GM18520 (cell line): ENCODE results near the gene LRP1B.

ENCODE experiments used
- ATAC-seq: cut with Tn5 transposase; IDR thresholded peaks from one replicate; pipeline ENCODE4 v1.9.1; 2021; ENCODE audit not compliant: unreplicated experiment

The LRP1B gene

DNA sequence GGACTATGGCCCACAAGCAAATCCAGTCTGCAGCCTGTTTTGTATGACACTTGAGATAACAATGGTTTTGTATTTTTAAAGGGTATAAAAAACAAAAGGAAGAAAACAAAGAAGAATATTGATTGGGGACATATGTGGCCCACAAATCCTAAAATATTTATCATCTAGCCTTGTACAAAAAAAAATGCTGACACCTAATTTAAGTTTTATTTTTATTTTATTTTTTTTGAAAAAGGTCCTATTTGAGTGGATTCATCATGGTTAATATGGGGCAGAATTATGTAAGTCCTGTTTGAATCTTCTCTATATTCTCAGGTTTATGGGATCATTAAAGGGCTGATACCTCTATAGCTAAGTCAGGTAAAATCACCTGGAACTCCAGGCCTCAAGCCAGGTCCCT lies 525.7 kb downstream of the LRP1B start:
- ATAC-seq = no peak

DNA sequence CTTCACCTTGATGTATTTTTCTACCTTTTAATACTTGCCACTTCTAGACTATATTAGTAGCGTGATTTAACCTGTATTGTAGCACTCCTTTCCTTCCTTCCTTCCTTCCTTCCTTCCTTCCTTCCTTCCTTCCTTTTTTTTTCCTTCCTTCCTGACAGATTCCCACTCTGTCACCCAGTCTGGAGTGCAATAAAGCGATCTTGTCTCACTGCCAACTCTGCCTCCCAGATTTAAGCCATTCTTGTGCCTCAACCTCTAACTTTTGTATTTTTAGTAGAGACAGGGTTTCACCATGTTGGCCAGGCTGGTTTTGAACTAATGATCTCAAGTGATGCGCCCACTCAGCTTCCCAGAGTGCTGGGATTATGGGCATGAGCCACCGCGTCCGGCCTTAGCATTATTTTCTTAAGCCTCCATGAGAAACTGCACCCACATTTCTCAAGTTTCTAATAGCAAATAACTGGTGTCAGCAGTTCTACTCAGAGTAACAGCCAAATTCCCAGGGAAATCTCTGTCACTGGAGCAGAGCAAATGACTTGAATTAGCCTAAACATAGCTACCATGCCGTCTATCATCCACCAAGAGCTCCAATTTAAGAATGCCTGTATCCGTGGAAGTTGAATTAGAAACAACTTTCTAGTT lies 529.2 kb downstream of the LRP1B start:
- no peak for ATAC-seq

DNA sequence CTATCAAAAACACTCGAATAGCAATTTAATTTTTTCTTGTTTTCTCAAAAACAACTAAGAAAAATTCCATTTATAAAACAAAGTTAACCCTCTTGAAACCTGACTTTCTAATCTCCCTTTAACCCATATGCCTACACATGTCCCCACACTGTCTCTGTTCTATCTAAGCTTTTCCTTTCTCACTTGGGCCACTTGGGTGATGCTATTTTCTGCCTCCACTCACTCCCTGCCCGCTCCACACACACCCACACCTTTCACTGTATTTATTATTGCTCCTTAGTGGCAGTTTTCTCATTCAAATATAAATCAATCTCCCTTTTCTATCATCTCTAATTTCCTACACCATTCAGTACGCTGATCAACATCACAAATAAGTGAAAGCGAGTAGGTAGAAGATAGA lies 531.1 kb downstream of the LRP1B start:
- no peak for ATAC-seq

DNA sequence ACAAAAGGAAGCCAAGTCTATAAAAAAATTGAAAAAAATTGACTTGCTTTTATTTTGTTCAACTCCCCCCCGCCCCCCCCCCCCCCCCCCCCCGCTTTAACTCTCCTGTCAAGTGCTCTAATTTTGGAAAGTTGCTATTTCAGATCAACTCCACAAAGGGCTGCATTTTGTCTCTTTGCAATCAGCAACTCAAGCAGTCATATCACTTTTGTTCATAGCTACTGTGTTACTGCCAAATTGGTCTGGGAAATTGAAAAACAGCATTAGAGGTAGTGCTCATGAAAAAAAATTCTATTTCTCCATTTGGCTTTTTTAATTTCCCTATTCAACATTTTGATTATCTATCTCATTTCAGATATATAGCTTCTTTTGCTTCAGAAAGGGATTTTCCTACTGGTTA lies 531.8 kb downstream of the LRP1B start:
- no peak for ATAC-seq

DNA sequence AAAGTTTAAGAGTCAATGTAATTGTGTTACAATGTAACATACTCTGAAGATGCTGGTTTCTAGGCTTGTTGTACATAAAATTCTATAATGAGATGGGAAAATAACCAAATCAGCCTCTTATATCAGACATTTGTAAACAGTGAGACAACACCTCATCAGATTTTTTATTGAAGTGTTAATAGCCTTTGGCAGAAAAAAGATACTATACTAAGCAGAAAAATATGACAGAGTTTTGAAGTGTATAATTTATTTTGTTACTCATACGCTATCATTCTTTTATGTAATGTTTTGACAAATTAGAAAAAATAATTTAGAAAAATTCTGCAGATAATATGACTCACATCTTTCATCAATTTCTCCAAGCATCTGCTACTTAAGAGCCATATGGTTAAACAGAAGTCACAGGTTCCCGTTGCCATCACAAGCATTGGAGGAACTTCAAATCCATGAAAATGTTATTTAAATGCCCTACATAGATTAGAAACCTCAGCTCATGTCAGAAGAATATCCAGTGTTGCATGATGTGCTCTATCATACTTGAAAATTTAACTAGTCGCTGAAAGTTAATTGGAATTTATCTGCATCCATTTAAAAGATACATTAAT lies 535.4 kb downstream of the LRP1B start:
- no peak for ATAC-seq

DNA sequence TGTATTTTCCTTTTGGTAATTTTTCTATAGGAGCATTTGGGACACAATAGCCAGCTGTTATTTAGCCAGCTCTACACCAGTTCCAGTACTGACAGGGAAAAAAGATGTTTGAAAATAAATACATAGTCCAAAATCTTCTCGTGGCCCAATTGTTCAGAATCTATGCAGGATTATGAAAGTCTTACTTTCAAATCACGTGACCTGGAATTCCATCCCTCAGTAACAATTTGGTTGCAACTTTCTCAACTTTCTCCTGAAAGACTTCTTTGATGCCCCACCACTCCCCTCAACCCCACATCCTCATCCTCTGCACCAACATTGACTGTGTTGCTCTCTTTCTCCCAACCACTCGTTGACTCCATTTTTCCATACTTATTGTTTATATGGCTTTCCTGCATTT lies 539.0 kb downstream of the LRP1B start:
- no peak for ATAC-seq

DNA sequence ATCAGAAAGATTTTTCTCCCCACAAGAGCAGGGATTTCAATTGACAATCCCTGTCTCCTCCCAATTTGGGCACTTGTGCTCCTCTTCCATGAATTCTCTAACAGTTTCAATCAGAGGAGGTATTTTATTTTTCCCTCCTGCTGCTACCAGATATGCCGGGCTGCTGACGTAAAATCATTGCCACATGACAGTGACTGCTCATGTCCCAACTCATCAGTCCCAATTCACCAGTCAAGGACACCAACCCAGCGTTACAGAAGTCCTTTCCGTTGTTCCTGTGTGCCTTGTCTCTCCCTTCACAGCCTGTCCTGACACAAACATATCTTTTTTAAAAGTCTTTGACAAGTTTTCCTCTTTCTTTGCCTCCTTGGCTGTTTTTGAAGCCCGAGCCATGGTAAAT lies 540.2 kb downstream of the LRP1B start:
- no peak for ATAC-seq

DNA sequence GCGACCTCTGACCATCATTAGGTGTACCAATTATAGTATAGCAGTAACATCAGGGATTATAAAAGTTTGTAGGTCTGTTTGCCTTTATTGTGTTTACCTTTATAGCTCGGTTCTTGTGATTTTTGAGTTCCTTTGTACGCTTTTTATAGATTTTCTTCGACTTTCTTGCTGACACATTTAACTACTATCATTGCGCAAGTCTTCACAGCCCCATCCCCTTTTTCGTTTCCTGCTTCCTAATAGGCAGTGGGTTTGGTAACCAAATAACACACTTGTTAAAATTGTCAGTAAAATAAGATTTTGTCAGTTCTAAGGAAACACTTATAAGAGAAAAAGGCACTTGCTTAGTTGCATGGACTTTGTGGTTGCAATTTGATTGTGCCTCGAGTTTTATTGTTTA lies 541.5 kb downstream of the LRP1B start:
- no peak for ATAC-seq

DNA sequence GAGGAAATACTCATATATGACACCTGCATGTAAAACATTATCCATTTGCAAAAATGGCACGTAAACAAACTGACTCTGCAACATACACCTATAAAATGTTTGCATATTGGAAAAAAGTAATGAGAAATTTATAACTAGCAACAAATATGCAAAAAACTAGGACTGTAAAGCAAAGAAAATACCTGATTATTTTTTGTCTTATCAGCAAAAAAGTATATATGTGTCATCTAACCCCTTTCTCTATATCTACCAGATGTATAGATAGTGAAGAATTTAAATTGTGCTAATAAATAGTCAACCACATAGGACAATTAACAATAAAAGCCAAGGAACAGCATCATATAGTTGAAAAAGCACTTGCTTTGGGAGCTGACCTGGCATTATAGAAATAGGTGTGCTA lies 543.8 kb downstream of the LRP1B start:
- ATAC-seq = no peak

DNA sequence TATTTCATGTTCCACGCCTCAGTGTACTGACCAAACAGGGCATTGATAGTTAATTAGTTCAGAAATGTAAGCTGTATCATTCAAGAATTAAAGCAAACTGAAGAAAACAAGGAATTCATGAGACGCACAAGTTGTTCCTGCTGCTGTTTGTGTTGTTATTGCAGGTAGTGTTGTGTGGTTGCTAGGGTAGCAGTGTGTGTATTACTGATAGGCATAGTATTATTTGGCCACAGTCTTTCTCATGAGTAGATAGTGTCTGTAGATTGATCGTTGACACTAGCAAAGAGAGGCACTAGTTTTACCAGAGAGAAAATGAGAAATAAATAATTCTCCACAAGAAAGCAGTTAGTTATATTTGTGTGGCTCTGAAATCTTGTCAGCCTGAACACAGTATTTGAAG lies 548.6 kb downstream of the LRP1B start:
- no peak for ATAC-seq

DNA sequence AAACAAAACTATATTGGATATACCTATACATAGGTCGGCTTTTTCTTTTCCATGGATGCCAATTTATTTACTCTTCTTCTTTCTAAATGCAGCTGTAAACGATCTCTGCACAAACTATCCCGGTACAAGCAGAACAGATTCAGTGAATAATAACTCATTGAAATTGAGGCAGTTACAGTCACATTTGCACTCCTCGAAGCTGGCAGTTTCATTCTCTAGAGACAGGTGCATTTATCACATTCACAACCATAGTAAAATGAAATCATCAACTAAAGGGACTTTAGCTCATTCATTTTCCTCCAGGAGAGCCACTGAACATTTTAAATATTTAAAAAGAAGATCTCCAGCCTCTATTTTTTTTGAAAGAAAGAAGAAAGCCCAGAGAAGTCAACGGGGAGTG lies 551.7 kb downstream of the LRP1B start:
- no peak for ATAC-seq

DNA sequence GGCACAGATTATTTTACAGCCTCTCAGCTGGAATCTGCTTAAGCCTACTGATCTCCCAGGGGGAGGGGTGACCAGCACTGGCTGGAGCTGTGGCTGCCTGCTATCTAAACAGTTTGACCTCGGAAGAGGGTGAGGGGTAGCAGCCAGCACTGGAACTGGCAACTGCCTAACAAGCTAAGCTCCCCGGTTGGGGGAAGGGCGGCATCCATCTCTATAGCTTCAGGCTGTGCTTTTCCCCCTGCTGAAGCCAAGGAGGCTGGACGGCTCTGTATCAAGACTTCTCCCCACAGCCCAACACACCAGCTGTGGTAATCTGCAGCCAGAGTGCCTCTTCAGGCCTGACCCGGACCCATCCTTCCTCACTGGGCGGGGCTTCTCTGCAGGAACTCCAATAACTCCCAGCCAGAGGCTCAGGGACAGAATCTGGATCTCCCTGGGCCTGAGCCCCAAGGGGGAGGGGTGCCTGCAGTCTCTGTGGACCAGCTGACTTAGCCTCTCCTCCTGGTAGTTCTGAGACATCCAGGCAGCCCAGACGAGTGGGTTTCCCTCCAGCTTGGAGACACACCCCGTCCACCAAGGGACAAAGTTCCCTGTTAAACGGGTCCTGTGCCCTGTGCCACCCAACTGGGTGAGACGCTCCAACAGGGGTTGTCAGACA lies 560.2 kb downstream of the LRP1B start:
- ATAC-seq = no peak

DNA sequence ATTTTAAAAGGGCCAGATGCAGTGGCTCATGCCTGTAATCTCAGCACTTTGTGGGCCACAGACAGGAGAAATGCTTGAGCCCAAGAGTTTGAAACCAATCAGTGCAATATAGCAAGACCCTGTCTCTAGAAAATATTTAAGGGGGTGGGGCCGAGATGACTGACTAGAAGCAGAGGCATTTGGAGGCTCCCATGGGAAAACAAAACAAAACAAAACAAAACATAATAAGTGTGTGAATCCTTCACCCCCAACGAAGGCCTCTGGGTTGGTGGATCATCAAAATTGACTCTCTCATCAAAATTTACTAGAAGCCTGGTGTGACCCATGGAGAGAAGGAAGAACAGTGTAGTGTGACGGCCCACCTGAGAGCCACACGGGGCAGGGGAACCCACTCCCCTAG lies 560.9 kb downstream of the LRP1B start:
- no peak for ATAC-seq

DNA sequence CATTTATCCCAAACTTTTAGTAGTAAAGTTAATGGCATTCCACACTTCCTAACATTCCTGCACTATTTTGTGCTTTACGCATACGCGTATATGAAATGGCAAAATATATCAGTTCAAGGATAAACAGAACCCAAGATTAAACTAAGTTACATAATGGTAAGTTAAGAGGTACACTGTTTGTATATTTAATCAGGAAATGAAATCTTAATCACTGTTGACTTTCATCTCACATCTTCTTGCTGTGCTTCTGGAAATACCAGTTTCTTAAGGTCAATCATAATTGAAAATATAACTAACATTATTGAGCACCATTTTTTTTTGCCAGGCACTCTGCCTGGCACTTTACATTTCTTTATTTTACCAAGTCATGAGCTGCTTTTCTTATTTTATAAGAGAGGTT lies 565.2 kb downstream of the LRP1B start:
- ATAC-seq = no peak

DNA sequence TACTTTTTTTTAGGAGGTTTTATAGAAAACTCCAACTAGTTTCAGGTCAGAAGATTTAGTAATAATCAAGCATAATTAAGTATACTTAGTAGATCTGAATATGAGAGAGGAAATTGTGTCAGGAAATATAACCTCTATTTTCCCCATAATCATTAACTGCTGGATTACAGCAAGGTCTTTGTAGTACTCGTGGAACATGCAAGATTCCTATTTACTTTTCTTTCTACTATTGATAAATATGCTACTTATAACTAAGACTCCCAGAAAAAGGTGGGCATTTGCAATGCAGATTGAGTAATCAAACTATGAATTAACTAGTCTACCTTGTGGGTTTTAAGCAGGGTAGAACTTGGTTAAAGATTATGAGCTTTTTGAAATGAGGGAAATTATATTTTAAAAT lies 570.1 kb downstream of the LRP1B start:
- no peak for ATAC-seq

DNA sequence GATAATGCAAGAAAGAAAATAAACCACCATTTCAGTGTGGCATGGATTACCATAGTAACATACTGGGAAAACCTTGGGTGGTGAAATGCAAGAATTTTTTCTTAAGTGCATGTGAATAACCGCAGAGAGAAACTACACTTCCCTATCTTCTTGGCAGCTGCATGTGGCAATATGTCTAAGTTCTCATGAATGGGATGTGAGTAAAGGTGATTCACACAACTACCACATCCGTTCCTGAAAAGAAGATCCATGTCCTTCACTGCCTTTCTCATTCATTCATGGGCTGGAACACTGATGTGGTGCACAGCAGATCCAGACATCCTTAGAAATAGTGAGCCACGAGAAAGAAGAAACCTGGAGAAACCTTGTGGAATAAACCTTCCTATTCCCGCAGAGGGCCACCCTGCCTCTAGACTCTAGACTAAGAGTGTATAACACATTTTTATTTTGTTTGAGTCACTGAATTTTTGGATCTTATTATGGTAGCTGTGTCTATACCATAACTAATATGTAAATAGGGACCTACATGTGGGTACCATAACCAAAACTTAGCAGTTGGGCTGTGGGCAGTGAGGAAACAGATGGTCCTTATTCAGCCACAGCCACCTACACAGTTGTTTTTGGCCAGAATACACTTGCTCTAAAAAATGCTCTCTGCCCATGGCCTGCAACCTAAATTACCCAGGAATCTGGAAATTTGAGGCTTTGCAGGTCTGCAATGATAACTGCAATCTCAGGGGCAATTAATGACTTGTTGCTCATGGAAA lies 573.3 kb downstream of the LRP1B start:
- no peak for ATAC-seq

DNA sequence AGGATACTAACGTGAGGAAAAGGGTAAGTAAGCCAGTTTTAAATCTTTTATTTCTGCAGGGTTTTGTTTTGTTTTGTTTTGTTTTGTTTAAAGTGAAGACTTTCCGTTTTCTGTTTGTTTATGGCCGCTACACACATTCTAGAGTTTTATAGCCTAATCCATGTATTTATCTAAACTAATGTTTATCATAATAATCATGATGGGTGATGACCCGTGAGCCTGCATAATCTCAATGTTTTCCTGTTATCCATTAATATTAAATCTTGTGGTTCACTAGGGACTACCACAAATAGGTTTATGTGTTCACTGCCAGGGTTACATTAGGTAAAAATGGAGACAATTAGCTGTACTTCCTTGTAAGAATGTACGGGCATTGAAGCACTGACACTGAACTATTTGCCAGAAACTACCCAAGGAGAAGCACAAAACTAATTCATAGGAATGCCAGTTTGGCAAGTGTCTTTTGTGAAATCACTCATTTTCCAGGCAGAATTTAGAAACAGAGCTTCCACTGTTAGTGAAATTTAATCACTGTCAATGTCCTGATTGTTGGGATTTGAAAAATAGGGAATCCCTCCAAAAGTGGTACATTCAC lies 574.8 kb downstream of the LRP1B start:
- ATAC-seq = no peak

DNA sequence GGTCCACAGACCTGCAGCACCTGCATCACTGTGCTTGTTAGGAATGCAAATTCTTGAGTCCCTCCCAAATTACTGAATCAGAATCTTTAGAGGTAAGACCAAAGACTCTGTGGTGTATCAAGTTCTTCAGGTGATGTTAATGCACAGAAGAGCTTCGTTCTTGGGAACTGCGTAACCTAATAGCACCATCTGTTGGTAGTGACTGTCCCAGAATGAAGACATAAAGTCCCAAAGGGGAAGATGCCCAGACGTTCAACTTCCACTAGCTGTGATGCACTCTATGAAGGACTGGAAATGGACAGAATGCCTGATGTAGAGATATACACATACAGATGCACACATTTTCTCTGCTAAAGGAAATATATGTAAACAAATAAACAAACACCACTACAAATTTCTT lies 576.0 kb downstream of the LRP1B start:
- no peak for ATAC-seq

DNA sequence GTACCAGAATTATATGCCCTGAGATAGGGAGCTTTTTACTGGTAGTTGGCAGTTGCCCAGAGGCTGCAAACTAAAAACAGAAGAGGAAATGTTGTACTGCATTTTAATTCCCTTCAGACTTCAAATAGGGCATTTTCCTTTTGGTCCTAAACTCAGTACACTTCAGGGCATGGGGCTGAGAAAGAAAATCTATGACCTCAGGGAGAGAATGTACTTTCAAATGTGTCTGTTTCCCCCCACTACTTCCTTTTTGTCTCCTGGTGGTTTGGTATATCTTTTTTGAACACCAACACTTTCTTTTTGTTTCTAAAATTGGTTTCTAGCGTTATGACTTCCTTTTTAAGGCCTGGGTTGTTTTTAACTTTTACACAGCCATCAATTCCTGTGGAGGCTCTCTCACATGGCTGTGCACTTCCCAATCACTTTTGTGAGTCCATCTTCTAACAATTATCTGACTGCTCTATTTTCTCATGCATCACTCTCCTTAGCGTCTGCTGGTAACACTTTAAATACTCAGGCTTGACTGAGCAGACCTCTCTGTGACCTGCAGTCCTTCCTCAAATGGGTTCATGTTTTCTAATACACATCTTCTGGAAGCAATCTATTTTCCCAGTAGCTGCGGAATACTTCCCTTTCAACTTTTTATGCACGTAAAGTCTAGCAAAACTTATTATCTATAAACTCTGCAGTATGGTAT lies 596.0 kb downstream of the LRP1B start:
- ATAC-seq = no peak

DNA sequence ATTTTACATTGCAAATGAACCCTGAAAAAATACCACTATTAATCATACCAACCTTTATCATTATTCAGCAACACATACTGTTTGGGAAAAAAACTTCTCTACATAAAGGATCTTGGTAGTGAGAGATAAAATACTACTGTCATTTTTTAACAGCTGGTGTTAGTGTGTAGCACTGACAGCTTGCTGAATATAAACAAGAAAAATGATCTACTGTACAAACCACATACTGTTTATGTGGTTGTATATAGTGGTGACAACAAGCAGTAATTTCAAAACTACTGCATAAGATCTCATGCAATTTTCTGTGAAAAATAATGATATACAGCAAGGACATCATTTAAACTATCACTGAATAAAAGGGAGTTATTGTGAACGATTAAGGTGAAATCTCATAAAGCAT lies 601.2 kb downstream of the LRP1B start:
- no peak for ATAC-seq

DNA sequence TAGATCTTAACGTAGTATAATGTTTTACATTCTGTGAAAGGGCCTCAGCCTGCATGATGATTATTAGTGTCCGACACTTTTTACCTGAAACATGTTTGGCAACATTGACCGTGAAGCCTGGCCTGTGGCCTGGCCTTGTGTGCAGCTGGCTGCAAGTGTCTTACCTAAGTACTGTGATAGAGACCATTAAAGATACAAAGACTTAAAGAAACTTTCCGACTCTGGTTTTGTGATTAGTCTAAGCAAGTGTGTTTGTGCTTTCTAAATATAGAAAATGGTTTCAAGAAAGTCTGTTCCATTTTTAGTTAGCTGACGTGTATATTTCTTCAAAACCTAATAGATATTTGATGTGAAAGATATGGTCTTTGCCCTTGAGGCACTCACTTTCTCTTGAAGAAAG lies 601.8 kb downstream of the LRP1B start:
- no peak for ATAC-seq
